ENCODE results near the gene CTBP2.

DNA sequence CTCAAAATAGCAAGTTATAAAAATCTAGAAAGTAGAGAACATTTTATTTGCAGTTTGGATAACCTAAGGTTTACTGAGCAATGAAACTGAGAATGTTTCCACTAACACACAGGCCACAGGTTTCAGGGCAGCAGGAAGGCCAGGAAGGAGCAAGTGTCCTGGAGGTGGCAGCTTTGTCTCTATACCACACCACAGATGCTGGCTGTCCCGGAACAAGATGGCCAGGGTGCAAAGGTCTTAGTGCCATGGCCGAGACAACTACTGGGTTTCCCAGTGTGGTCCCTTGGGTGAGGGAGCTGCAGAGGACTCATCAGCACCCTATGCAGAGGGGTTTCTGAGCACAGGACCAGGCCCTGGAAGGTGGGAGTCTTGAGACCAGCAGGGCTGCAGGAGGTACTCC is 92.0 kb downstream of the CTBP2 start:
- TF ChIP-seq, protein P1, sequence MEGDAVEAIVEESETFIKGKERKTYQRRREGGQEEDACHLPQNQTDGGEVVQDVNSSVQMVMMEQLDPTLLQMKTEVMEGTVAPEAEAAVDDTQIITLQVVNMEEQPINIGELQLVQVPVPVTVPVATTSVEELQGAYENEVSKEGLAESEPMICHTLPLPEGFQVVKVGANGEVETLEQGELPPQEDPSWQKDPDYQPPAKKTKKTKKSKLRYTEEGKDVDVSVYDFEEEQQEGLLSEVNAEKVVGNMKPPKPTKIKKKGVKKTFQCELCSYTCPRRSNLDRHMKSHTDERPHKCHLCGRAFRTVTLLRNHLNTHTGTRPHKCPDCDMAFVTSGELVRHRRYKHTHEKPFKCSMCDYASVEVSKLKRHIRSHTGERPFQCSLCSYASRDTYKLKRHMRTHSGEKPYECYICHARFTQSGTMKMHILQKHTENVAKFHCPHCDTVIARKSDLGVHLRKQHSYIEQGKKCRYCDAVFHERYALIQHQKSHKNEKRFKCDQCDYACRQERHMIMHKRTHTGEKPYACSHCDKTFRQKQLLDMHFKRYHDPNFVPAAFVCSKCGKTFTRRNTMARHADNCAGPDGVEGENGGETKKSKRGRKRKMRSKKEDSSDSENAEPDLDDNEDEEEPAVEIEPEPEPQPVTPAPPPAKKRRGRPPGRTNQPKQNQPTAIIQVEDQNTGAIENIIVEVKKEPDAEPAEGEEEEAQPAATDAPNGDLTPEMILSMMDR (IDR thresholded peaks at IDR 0.05; ENCODE audit: low read depth, low read length, poor library complexity, severe bottlenecking), result no peak
- TF ChIP-seq EZH2phosphoT487 (IDR thresholded peaks at IDR 0.05; ENCODE audit: borderline replicate concordance, low read length), result no peak
